Stimulated activated CD4-positive, alpha-beta T cell treated with anti-CD3 and anti-CD28 coated beads, TNF-alpha, amount 100 ng/mL, for 1 hour (primary cell): ENCODE measurements around the gene STK32C.
"Not testable (repeated sequence)": the region's sequence is repeated elsewhere in the genome, so short reads cannot be mapped to it uniquely, and the experiment has no call there.

Source experiments
- DNase-seq, 3 donors: peaks; one replicate each; pipeline ENCODE4 v3.0.0-alpha.2; 2020; ENCODE audit warnings: low read depth in 3 of 3, low spot score in 1 of 3

Gene STK32C

DNA sequence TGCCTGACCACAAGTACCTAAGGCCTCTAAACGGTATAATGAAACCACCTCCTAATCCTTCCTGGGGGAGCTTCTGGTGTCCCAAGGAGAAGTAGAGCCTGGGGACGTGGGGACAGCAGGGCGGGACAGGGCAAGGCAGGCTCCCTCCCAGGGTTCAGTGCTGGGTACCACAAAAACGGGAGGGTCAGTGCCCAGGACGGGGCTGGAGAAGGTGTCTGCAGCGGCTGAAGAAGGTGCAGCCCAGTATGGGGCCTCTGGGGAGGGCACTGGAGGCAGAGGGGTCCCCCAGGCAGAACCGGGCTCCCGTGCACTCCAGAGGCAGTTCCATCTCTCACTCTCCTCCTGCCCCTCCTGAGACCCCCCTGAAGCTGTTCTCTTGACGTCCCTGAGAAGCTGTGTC, 74.8 kb downstream of the STK32C start:
- DNase-seq: no peak

DNA sequence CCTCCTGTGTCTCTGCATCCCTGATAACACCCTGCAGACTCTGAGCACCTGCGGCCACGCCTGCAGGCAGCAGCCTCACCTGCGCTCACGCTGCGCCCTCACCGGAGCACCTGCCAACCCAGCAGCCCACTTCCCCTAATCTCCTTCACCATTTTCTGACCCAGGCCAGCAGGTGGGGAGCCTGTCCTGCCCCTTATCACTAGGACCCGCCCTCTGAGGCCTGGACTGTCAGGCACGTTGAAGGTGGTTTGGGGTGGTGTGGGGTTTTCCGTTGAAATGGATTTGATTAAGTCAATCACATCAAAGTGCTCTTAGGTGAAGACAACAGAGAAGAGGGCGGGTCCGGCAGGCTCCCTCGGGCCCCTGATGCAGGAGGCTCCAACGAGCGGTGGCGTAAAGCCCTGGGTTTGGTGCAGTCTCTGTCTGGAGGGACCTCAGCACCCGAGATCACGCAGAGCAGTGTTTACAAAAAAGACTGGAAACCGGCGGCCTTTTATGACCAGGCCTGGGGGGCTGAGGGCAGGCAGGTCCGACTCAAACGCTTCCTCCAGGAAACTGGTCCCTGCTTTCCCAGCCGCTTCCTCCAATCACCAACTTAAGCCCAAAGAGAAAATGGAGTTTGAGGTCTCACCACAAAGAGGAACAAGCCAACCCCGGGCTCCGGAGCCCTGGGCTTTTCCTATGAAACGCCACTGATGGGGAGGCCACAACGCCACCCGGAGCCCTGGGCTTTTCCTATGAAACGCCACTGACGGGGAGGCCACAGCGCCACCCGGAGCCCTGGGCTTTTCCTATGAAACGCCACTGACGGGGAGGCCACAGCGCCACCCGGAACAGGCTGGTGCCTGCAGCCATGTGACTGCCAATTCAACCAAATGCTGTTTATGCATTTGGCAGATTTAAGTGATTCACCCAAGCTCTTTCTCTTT, 75.5 kb downstream of the STK32C start:
- DNase-seq: no peak

DNA sequence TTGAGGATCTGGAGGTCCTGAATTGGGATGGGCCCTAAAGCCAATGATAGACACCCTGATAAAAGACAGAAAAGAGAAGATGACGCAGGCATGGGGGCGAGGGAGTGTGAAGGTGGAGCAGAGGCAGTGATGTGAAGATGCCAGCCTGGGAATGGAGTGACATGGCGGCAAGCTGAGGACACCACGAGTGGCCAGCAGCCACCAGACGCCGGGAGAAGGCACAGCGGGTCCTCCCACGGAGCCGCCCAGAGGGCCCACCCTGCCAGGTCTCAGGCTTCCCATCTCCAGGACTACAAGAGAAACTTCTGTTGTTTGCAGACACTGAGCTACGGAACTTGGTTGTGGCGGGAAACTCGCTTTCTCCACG, 76.1 kb downstream of the STK32C start:
- no peak for DNase-seq

DNA sequence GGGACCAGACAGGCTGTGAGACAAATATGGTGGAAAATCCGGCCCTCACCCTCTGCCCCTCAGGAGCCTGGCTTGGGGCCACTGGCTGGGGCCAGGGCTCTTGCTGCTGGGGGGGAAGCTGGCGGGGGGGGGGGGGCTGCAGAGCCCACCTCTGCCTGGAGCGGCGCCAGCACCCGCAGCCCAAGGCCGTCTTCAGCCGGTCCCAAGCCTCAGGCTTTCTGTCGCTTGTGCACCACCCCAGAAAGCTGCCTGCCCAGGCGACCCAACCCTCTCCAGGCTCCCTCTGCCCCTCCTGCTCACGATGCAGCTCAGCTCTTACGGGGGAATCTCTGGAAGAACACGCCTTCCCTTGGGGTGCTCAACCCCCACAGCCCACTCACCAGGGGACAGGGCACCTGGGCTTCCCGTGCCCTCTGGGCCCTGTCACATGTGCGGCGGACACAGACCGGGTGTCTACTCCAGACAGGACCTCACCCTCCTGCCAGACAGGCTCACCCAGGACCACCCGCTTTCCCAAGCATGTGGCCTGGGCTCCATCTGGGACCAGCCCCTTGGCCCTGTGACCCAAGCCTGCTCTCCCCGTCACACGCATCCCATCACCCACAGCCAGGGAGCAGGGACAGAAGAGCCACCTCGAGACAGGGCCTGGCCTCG, 77.1 kb downstream of the STK32C start:
- no peak for DNase-seq

DNA sequence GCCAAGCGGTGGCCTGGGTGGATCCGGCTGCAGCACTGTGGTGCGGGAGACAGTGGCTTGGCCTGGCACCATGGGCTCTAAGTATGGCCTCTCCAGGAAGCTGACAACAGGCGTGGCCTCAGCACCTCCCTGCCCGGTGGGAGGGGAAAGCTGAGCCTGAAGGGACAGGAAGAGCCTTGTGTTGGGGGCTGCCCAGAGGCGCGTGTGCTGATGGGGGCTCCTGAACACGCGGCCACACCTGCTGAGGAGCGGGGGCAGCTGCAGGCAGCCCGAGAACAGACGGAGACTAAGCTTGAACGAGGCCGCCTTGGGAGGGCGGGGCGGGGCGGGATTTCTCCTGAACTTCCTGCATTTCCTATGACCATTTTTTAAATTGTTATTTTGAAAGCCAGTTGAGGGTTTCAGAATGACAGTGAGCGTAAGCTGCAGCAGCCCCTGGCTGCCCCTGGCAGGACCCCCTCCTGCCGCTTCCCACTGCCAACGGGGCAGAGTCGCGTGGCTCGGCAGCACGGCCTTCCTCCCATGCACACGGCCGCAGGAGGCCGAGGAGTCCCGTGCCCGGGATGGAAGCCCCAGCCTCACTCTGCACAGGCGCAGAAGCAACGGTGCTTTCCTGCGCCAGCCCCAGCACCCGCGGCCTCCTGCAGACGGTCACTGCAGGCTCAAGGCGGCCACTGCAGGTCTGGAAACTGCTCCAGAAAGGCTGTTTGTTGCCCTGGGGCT, 77.8 kb downstream of the STK32C start:
- no peak for DNase-seq

DNA sequence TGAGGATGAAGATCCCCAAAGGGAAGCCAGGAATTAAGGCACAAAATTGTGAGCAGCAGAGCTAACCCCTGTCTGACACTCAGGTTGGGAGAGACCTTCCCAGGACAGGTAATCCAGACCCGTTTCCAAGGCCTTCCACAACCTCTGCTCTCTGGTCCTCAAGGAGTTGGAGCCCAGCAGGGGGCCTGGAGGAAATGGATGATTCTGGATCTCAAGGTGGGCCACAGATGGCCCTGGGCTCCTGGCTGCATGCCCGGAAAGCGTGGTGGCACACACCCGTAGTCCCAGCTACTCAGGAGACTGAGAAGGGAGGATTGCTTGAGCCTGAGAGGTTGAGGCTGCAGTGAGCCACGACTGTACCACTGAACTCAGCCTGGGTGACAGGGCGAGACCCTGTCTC, 78.7 kb downstream of the STK32C start:
- DNase-seq: no peak

DNA sequence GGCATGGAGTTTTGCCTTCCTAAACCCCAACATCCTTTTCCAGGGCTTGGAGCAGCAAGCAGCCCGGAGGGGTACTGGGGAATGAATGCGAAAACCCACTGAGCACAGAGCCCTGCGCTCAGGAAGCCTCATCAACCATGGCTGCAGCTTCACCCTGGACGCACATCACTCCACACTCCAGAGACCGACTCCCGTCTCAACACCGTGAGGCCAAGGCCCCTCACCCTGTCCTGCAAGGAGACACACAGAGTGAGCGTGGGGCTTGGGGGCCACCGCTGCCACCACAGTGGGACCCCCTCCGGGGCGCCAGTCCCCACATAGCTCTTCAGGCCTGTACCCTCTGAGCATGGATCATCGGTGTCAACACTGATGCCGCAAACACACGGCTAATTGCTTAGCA, 79.1 kb downstream of the STK32C start:
- DNase-seq: no peak

DNA sequence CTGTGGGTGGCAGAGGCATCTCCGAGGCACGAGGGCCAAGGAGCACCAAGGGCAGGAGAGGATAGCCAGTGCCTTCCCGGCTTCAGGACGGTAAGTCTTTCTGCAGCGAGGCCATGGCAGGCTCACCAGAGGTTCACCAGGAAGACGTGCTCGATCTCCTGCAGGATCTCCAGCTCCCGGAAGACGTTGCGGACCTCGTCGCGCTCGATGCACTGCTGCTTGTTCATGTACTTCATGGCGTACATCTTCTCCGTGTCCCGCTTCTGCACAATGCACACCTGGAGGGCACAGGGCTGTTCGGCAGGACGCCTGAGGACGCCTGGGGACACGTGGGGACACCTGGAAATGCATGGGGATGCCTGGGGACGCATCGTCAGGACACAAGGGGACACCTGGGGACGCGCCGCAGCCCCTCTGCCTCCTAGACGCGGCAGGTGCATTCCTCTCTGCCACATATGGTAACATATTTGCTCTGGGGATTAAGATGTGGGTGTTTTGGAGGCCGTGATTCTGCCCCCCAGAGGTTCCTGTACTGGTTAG, 79.8 kb downstream of the STK32C start:
- DNase-seq: no peak

DNA sequence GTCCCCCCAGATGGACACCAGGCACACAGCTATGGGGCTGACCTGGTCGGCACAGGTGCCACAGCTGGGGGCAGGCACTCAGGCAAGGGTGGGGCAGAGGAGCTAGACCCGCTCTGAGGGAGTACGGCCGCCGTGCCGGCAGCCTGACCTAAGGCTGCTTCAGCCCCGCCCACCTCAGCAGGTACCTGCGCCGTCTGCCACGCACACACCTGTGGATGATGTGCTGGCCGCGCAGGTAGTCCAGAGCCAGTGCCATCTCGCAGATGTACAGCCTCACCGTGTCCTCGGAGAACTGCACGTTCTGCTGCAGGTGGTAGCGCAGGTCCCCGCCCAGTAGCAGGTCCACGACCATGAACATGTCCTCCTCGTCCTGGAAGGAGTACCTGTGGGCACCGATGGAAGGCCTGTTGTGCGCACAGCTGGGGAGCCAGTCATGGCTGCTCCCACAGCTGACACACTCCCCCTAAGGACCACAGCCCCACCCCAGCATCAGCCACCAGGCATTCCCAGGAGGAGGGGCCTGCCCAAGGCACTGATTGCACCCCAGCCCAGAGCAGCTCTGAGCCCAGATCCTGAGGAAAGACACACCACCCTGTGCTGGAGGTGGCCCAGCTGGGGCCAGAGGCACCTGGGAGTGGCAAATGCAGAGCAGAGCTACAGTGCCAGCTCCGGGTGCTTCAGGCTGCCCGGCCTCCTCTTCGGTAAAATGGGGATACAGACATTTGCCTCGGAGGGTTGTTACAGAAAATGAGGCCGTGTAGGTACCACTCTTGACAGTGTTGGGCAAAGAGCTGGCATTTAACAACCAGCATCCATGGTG, 81.0 kb downstream of the STK32C start:
- no peak for DNase-seq

DNA sequence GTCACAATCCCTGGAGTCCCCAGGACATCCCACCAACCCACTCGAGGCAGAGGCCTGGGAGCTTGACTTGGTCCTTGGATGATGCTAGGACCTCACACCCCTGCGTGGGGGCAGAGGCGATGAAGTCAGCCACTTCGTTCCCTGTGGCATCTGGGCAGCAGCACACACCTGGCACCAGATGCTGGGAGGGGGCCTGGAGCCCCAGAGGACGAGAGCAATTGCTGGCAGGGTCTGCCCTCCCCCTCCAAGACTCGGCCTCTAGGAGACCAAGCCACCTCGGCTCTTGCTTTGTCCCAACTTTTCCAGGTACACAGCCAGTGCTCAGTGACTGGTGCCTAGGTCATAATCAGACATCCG, 81.9 kb downstream of the STK32C start:
- DNase-seq: no peak

DNA sequence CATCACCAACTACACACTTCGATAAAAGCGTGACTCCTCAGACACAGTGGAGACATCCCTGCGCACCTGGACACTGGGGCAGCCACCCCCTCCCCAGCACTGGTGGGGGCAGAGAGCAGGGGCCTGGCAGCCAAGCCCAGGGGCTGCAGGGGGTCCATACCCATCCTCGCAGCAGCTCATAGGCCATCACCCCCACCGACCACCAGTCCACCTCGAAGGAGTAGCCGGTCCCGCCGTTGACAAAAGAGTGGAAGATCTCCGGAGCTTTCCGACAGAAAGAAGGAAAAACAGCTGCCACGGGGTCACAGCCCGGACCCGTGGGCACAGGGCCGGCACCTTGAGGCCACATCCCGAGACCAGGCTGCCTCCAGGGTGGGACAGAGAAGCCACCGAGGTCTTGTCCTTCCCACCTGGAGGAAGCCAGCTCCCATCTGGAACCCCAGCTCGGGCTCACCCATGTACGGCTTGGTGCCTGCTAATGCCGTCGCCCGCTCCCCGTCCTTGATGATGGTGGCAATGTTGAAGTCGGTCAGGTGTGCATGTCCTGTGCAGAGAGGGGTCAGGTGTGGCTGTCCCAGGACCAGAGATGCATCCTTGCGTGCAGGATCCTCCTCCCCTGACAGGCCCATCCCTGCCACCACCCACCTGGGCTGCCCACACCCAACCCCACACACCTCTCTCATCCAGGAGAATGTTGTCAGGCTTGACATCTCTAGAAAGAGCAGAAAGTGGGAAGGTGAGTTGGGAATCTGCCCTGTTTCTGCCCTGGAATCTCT, 82.5 kb downstream of the STK32C start:
- no peak for DNase-seq

DNA sequence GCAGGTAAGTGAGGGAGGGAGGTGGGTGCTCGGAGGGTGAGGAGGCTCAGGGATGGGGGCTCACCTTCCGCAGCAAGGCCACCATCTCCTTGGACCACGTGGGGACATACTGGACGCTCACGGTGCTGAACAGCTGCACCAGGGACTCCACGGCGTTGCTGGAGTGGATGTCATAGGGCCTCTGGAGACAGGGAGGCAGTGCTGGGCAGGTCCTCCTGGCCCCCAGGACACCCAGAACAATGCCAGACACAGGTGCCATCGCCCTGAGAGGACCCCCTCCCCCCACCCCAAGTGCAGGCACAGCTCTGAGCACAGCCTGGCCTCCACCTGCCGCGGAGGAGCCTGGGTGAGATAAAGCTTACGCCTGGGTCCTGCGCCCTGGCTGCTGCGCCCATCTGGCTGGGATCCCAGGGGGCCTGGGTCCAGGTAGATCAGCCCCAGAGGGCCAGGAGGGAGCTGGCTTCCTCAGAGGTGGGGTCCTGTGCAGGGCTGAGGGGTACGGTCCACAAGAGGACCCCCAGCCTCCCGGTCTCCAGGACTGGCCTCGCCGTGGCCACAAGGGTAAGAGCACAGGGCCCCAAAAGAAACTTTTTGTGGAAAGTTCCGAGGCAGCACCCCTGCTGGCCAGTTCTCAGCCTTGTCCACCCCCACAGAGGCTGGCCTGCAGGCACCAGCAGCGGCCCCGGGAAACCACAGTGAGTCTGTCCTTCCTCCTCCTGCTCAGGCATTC, 83.2 kb downstream of the STK32C start:
- DNase-seq: no peak

DNA sequence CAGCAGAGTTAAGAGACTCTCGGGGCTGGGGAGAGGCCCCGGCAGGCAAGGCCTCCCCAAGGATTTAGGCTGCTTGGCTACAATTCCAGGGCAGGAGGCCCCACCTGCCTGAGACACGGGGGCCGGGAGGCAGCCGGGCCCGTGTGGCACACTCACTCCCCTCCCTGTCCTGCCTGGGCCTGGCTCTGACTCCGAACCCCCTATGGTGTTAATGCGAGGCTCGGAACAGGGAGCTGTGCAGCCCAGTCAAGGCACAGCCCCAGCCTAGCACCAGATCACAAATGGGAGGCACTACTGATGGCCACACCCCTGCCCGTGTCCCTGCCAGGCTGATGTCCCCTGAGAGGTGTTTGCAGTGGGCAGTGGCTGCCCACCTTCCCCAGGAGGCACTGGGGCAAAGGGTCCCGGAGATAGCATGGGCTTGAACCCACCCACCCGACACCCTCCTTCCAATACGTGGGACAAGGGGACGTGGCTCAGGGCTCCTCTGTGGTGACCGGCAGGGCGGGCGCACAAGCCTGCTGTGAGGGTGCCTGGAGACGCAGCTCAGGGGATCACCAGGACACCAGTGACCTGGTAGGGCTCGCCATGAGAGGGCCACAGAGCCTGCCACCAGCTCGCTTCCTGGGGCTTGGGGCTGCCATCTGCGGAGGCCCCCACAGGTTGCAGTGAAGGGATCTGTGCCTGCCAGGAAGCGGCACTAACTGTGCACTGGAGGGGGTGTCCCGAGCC, 84.0 kb downstream of the STK32C start:
- DNase-seq: no peak

DNA sequence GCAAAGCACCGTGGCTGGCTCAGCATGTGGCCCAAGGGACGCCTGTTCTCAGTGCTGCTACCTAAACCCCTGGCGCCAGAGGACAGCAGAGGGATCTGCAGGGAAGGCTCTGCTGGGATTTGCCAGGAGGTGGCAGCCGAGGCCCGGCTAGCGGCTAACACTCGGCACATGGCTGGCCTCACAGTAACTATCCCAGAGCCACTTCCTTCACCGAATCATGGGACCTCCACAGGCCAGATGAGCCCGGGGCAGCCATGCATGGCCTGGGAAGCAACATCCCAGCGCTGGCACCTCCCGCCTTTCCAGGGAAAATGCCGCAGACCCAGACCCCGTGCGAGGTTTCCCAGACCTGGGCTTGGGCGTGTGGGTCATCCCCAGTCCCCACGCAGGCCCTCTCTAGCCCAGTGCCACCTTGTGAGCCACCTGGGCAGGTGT, 84.6 kb downstream of the STK32C start:
- DNase-seq: peak; percentile 9 to 51 (median 12)

DNA sequence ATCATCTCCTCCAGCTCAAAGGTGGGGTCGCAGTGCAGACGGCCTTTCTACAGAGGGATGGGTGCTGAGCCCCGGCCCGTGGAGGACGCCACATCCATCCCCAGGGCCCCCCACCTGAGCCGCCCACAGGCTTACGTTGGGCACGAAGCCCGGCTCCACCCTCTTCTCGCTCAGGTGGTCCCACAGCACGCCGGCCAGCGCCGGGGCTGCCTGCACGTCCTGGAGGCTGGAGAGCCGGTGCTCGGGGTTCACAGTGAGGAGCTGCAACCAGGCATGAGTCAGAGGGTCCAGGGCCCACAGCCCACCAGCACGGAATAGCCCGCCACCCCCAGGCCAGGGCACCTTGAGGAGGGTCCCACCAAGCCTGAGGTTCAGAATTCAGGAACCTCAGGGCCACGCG, 85.0 kb downstream of the STK32C start:
- DNase-seq: no peak

DNA sequence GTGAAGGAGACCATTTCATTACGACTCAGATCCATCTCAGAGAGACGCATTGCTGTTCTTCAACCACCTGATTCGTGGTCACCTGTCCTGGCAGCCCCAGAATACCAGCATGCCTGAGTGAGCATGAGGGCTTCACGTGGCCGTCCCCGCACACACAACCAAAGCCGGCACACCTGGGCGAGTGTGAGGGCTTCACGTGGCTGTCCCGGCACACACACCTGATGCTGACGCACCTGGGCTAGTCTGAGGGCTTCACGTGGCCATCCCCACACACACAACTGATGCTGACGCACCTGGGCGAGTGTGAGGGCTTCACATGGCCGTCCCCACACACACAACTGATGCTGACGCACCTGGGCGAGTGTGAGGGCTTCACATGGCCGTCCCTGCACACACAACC, 86.8 kb downstream of the STK32C start:
- not testable (repeated sequence) for DNase-seq

DNA sequence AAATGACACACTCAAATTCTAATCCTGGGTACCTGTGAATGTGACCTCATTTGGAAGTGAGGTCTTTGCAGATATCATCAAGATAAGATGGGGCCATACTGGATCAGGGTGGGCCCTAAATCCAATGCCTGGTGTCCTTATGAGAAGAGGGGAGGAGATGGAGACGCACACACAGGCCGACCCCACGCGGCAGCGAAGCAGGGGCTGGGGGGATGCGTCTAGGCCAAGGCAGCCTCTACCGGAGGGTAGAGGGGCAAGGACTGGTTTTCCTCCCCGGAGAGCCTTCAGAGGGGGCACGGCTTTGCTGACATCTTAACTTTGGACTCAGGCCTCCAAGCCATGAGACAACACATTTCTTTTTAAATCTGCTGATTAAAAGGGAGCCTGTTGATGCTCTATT, 87.7 kb downstream of the STK32C start:
- DNase-seq: no peak

DNA sequence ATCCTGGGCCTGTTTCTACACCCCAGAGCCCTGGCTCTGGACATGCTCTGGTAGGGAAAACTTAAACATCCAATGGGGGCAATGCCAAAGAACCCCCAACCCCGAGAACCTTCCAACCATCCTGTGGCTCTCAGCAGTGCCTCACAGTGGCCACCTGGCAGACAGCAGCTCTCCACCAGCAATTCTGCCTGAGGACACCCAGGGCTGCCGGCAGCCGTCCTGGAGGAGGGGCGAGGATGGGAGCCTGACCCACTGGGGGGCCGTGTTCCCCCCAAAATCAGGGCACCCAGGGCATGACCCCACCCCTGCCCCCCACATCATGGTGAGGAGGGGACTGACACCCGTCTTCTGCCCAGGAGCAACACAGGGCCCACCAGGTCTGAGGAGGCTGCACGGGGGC, 88.3 kb downstream of the STK32C start:
- DNase-seq: no peak

DNA sequence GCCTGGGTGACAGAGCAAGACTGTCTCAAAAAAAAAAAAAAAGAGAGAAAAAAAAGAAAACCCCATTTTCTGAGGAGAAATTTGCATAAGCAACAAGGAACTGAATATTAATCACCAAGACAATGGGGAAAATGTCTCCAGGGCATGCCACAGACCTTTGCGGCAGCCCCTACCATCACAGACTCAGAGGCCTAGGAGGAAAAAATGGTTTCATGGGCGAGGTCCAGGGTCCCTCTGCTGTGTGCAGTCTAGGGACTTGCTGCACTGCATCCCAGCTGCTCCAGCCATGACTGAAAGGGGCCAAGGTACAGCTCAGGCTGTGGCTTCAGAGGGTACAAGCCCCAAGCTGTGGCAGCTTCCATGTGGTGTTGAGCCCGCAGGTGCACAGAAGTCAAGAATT, 91.3 kb downstream of the STK32C start:
- DNase-seq: not testable (repeated sequence)
